HepG2 (cell line): ENCODE data around the gene KDELR3.

Experiments
- CREB3 ChIP-seq: sonication (generic); formaldehyde crosslinking; IDR thresholded peaks from 2 replicates; pipeline ENCODE4 v1.5.0; 2020; ENCODE audit warnings: missing genetic modification reagents
- POLR2AphosphoS5 ChIP-seq: IDR thresholded peaks from 2 replicates; pipeline ENCODE4 v1.6.1; 2012; ENCODE audit warnings: low read depth, low read length
- RELA ChIP-seq: sonication (generic); formaldehyde crosslinking; IDR thresholded peaks from 2 replicates; pipeline ENCODE4 v1.4.0; 2020; ENCODE audit warnings: missing genetic modification reagents
- TGIF2 ChIP-seq: IDR thresholded peaks from 2 replicates; pipeline ENCODE4 v1.6.1; 2016; ENCODE audit warnings: control low read depth, missing compliant biosample characterization
- ZNF124 ChIP-seq: sonication (generic); formaldehyde crosslinking; IDR thresholded peaks from 2 replicates; pipeline ENCODE4 v1.4.0; 2020; ENCODE audit warnings: missing genetic modification reagents
- ZZZ3 ChIP-seq: sonication (generic); formaldehyde crosslinking; IDR thresholded peaks from 2 replicates; pipeline ENCODE4 v1.4.0; 2020; ENCODE audit warnings: missing genetic modification reagents, mild to moderate bottlenecking, borderline replicate concordance

DNA sequence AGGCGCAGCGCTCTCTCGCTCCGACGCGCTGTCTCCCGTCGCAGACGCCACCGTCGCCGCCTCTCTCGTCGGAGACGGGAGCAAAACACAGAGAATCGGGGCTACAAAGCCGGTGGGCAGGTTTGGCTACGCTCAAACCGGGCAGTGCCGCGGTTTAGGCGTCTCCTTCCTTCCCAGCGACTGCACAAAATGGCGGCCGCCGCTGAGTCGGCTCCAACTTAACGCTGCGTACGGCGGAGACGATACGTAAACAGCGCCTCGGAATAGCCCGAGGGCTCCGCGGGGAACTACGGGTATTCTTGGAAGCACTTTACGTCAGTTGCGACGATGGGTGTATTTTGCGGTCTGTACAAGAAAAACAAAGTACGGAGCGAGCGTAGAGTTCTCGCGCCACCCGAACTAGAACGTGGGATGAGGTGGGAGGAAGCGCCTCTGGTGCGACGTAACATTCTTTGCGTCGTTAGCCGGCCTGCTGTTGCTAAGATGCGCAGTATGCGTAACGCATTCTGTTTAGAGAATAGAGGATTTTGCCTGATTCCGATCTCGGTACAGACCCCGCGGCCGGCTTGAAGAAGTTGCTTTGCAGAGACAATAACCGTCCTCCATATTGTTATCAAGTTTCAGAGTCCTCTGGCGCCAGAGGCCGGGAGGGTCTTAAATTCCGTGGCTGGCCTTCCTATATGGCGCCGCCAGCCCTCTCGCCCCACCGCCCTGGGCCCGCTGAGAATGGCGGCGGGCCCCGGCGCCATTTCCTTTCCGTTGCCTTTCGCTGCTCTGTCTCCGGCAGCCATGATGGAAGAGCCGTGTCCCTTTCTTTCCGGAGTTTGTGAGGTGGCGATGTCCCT, 38.4 kb downstream of the KDELR3 start, which contains the start of gene DDX17:
- TF ChIP-seq TGIF2 (CRISPR knock-in tag) (0 out of 2 replicates have a peak, but pooled peaks have one; percentile 44), ZZZ3 (no peak), CREB3 (CRISPR knock-in tag) (0 out of 2 replicates have a peak, but pooled peaks have one; percentile 40), POLR2AphosphoS5 (peak; percentile 88), ZNF124 (0 out of 2 replicates have a peak, but pooled peaks have one; percentile 71), RELA (CRISPR knock-in tag) (no peak)
